Posterior vena cava (tissue), 2 donors: ENCODE data around the gene ARID5B. TPM values are rescaled to one million over a fixed set of nuclear protein-coding genes. Genes with fewer than 3 reads are reported as not detected.
"Not testable (repeated sequence)": the region's sequence is repeated elsewhere in the genome, so short reads cannot be mapped to it uniquely, and the experiment has no call there.

Experiments used
- DNase-seq: peaks from one replicate; pipeline ENCODE4 v3.0.0-alpha.2; 2020; ENCODE audit warnings: low spot score
- intact Hi-C, 2 donors: fragments of 100-400 bp; cut with DNase I; formaldehyde crosslinking; loops; one replicate each; pipeline versions ENCODE4 v1.14.1 to v1.14.2; 2022 to 2023
- total RNA-seq, 2 donors: library from RNA; stranded (reverse); fragmentation: NEBNext Ultra II Directional; extraction: Animal tissue kit (Norgen Biotek cat#: 25700); gene quantifications; one replicate each; pipeline ENCODE4 v1.2.1, GENCODE V29; 2021
- donor health status: DM: yes; HTN: yes; CAD: no.
- donor health status: DM: yes; HTN: yes; CAD: no.

ARID5B gene
- total RNA-seq, 2 donors from 2014 or later, result 75.0 to 96.1 TPM

GRCh38 chr10:62019013-62019684 lies 117.7 kb downstream of the ARID5B start:
- intact Hi-C loops, result no loop called here
- no peak for DNase-seq

- intact Hi-C loops, result no loop called here
- no peak for DNase-seq
These were observed 118.3 kb downstream of the ARID5B start for GRCh38 chr10:62019685-62020359.

GRCh38 chr10:62021128-62021665 lies 119.7 kb downstream of the ARID5B start:
- intact Hi-C loops, result loop anchor here in 1 of 2 donors (1.0 kb wide), 1 partner anchor 15 kb away; no protein-coding TSS in a partner anchor
- no peak for DNase-seq

DNA sequence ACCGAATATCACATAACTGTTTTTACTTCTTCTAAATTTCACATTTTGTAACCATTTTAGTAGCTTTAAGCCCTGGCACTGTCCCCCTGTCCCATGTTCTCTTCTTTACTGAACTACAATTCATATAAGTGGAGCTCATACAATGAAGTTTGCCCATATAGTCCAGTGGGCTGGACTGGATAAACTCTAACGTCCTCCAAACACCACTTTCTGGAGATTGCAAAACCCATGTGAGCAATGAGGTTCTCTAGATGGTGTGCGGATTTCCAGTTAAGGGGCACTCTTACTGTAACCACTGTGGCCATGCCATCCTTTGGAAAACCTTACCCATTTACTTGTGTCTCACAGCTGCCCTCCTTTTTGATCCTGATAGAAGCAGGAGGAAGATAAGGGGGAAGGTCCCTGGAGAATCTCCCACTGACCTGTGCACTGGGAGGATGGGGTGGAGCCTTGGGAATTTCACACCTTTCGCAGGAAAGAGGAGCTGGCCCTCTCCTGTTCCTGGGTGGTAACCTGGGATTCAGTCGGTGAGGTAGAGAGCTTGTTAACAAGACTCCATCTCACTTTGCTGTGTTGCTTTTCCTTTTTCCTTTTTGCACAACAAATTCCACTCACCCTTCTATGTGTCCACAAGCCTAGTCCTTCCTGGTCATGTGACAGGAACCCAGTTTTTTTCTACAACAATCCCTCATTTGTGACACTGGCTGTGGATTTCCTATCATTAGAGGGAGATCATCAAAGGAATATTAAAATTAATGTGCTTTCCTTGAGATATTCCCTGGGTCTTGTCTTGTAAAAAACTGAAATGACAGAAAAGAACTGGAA lies 120.7 kb downstream of the ARID5B start:
- intact Hi-C loops, result loop anchor here in 1 of 2 donors (1.0 kb wide), 1 partner anchor 16 kb away; no protein-coding TSS in a partner anchor
- DNase-seq, result no peak

DNA sequence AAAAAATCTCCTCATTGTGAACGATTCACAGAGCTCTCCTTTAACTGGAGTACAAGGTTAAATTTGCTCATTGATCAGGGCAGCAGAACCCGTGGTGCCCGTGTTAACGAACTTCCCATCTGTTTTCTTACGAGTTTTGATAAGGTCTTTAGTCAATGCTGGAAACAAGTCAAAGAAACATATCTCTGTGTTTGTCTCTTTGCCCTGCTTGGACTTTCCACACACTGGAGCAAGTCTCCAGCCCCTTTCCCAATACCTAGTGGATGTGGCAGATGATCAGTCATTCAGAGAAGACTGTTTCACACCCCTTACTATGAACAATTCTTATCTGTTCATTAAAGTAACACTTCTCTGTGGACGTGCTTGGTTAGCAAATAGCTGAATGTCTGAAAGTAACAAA lies 121.3 kb downstream of the ARID5B start:
- no peak for DNase-seq
- intact Hi-C loops, result no loop called here

GRCh38 chr10:62023329-62023728 lies 121.8 kb downstream of the ARID5B start:
- DNase-seq, result no peak

GRCh38 chr10:62024026-62024701 lies 122.7 kb downstream of the ARID5B start:
- DNase-seq, result no peak
- intact Hi-C loops, result no loop called here

More at GRCh38 chr10:62023329-62023728, 121.8 kb downstream of the ARID5B start:
- intact Hi-C loops, result no loop called here

DNA sequence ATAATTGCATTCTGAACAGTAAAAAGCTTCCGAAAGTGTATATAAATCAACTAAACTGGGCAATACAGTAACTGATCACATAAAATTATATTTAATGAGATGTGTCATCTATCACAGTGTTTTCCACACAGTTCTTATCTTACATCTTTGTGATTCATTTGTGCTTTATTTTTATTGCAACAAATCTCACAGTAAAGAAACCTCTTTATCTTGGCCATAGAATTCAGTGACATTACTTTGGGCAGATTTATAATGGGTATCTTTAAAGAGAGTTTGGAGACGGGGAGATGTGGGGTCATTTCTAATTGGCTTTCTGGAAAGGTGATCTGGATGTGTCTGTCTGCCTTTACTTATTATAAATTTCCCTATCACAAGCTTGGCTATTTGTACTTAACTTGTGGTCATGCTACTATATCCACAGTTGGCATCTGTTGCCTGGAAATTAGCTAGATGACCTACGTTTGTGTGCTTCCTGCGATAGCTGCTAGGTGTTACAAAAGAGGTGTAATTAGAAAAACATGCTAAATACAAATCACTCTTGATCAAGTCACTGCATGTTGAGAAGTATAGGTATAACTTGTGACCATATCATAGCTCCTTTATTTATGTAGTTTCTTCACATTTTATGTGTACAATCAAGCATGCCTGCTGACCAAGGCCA lies 123.8 kb downstream of the ARID5B start:
- no peak for DNase-seq
- intact Hi-C loops, result no loop called here

DNA sequence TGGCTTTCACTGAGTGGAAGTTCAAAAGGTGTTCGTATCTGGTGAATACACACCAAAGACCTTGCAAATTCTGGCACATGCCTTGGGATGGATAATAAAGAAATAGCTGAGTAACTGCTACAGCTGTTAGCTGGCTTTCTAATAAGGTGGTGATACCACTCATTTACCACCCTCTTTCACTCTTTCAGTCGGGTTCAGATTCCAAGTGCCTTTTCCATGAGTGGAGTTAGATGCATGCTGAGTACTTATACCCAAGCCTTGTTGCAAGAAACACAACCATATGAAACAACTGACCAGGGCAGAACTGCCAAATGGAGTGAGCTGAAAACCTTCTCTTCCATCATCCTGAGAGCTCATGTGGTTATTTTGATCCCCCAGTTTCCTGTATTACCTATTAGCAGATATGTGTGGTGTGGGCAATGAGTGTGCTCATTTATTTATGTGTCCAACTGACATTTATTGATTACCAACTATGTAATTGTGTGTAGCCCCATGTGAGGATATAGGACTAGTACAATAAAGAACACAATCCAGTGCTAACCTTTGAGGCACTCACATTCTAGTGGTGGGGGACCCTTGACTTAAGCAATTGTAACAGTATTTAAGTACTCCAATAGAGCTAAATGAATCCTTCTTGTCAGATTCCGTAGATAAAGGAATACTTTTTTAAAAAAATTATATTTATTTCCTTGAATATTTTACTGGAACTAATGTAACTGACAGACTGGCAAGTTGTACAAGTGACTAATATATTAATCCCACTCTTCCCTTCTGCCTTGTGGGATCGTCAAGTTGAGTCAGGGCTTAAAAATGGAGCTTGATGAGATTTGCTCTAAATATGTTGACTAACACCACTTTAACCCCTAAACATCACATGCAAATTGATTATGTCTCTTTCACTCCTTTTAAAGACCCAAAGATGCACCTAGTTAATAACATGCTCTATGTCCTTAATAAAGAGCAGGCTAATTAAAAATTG lies 124.7 kb downstream of the ARID5B start:
- no peak for DNase-seq
- intact Hi-C loops, result no loop called here

- DNase-seq, result no peak
- intact Hi-C loops, result no loop called here
These were observed 126.5 kb downstream of the ARID5B start for GRCh38 chr10:62027841-62028501.

GRCh38 chr10:62028502-62028842 lies 127.0 kb downstream of the ARID5B start:
- DNase-seq, intact Hi-C loops: not testable (repeated sequence)

DNA sequence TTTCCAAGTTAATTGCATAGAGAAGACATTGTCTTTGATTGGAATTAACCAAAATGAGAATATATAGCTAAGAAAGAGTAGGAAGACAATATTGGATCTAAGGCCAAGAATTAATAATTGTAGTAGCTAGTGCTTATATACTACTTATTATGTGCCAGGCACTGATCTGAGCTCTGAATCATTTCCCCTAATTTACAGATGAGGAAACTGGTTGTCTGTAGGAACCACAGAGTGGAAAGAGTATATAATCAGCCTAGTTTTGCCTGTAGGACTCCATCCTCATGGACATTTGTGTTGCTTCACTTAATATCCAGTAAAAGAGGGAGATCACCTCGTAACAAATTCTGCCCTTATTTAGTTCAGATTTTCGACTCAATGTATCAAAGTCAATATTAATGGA lies 127.9 kb downstream of the ARID5B start:
- intact Hi-C loops, result no loop called here
- DNase-seq, result no peak

- intact Hi-C loops, result loop anchor here in 1 of 2 donors (5.0 to 10.0 kb wide), 2 partner anchors 127 to 846 kb away; partner anchors contain the start of gene ARID5B
- no peak for DNase-seq
These were observed 130.0 kb downstream of the ARID5B start for GRCh38 chr10:62031507-62031906.

DNA sequence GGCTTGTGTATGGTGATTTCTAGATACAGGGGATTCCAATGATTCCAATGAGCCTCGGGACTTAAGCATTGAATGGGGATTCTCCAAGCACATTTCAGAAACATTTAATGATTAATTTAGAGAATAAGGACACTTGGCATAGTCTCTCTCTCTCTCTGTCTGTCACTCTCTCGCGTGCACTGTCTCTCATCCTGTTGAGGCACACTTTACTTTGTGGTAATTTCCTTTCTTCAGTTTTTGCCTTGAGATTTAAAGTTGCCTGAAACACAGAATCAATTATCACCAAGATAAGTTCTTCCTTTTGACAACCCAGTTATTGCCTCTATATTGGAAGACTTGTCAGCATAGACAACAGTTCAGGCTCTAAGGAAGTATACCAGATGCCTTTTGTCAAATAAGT lies 131.6 kb downstream of the ARID5B start:
- intact Hi-C loops, result loop anchor here in 1 of 2 donors (5.0 to 10.0 kb wide), 2 partner anchors 128 to 844 kb away; partner anchors contain the start of gene ARID5B
- DNase-seq, result no peak

GRCh38 chr10:62034096-62034640 lies 132.7 kb downstream of the ARID5B start:
- DNase-seq, result no peak
- intact Hi-C loops, result loop anchor here in 1 of 2 donors (5.0 to 10.0 kb wide), 2 partner anchors 129 to 843 kb away; partner anchors contain the start of gene ARID5B
